HG03060 (cell line): ENCODE measurements around the gene SP2.

Experiments used
- ATAC-seq: cut with Tn5 transposase; IDR thresholded peaks from one replicate; pipeline ENCODE4 v1.9.1; 2021; ENCODE audit warnings: low read depth, moderate number of reproducible peaks; ENCODE audit not compliant: unreplicated experiment

Gene SP2

GRCh38 chr17:47888293-47888692 lies 7.7 kb upstream of the SP2 start:
- no peak for ATAC-seq

DNA sequence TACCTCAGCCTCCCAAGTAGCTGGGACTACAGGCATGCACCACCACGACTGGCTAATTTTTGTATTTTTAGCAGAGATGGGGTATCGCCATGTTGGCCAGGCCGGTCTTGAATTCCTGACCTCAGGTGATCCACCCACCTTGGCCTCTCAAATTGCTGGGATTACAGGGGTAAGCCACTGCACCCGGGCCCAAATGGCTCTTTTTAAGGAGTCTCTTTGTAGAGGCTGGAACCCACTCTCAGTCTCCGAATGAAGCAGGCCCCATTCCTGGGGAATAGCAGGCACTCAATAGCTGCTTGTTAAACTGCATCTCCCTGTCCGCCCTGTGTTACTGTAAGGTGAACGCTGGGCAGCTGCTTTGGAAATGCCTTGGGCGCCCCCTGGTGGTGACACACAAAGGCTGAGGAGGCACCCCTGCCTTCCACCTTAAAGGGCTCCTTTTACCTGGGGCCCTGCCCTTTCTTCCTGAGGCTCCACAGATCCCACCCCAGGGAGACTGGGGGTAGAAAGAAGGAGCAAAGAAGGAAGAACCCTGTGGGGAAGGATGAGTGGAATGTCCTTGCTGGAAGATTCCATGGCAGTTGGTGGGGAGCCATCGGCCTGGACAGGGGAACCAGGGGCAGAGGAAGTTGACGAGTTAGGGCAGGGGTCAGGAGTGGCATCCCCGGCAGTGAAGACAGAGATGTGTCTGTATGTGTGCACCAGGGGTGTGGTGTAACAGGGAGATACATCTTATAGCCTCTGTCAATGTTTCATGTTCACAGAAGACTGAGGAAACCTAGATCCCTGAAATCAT lies 6.1 kb upstream of the SP2 start:
- ATAC-seq, result no peak

DNA sequence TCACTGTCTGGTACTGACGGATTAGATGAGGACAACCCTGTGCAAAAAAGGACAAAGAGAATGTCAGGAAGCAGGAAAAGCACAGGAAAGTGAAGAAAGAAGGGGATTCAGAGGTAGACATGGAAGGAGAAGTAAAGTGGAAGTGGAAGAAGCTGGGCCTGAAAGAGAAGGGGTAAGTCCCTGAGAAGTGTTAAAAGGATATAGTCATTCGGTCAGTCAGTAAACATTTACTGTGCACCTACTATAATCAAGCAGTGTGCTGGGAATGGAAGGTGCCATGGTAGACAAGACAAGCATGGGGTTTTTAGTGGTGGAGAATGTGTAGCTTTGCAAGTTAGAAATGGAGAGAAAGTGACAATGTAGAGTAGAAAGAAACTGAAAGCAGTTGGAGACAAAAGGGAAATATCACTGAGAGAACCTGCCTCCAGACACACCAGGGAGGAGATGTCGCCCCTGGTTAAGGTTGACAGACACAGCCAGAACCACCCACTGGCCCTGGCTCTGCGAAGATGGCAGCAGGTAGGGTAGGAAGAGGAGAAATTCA lies 4.4 kb upstream of the SP2 start:
- no peak for ATAC-seq

DNA sequence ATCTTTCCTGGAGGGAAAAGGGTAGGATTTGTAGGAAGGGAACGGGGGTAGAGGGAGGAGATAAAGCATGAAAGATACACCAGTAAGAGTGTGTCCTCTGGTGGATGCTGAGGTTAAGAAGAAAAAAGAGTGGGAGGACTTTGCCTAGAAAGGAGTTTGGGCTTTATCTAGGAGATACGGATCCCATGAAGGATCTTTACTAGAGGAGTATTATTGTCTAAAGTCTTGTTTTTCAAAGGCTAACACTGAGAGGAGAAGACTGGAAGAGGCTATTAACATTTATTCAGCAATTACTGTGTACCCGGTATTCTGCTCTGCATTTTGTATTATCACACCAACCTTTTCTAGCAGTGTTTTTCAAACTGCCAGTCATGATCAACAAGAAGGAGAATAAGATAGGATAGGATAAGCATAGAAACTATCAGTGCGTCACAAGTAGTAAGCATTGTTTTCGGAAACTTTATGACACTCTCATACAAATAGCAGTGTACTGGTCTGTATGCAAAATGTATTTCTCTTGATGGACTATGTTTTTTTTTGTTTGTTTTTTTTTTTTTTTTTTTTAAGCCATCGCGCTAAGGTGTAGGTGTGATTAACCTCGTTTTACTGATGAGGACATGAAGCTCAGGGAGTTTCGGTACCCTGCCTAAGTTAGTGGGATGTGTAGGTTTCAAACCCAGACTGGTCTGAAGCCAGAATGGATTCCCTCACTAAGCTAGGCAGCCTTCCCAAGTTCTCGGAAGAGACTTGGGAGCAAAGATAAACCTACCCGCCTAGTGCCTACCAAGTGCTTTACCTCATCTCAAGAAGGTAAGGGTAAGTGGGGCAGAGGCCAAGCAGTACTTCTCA lies 1.3 kb upstream of the SP2 start:
- ATAC-seq, result no peak

GRCh38 chr17:47895347-47895855 lies 635 bp upstream of the SP2 start:
- no peak for ATAC-seq

- no peak for ATAC-seq
Measured at GRCh38 chr17:47896672-47897490, 845 bp downstream of the SP2 start.

DNA sequence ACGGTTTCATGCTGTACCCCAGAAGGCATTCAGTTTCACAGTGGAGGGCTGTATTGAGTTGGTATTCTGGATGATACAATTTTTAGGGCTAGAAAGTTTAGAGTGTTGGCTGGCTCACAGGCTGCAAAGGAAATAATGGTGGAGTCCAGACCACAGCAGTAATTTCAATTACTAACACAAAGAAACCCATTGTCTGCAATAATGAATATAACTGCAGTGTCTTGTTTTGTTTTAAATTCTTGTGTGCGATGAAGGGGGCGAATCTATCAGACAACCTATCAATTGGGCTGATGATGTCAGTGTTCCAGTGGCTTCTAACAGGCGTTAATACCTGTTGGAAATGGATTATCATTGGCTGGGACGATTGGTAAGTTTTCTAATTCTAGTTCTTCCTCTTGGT lies 1.5 kb downstream of the SP2 start:
- ATAC-seq, result no peak

DNA sequence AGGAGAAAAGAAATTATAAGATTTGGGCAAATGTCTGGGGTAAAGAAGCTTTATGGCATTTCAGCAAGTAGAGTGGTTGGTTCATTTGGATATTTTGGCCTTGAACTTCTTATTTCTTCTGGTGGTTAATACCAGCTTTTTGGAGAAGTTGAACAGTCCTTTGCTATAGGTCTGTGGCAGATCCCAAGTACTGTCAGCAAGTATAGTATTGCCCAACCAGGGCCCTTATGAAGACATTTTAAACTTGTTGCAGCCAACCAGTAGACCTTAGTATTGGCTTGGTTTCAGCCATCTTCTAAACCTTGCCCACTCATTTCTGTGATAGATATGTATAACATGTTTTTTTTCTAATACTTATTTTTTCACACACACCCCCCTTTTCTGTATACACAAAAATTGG lies 2.2 kb downstream of the SP2 start:
- ATAC-seq, result no peak

DNA sequence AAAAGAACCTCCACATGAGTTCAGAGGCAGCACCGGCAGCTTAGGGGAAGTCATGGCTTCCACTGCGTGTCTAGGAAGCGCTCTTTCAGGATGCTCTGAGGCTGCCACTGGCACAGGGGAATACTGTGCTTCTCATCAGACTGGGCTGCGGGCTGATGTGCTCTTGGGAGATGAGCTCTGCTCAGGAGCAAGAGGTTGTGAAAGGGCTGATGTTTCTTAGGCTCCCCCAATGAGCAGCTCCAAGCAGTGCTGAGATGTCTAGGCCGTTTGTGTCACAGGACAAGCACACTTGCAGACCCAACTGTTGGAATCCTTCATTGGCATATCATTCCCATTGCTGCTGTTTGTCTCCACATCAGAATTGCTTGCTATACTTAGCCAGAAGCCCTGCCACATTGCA lies 3.6 kb downstream of the SP2 start:
- ATAC-seq, result no peak

- ATAC-seq, result no peak
Measured at GRCh38 chr17:47901423-47901822, 5.4 kb downstream of the SP2 start.

- ATAC-seq, result no peak
Measured at GRCh38 chr17:47902039-47902744, 6.2 kb downstream of the SP2 start.

- ATAC-seq, result no peak
Measured at GRCh38 chr17:47905221-47905733, 9.2 kb downstream of the SP2 start.

- no peak for ATAC-seq
Measured at GRCh38 chr17:47906443-47906842, 10.4 kb downstream of the SP2 start.

GRCh38 chr17:47907932-47908562 lies 12.0 kb downstream of the SP2 start:
- ATAC-seq, result no peak

- no peak for ATAC-seq
Measured at GRCh38 chr17:47913050-47913449, 17.0 kb downstream of the SP2 start.

DNA sequence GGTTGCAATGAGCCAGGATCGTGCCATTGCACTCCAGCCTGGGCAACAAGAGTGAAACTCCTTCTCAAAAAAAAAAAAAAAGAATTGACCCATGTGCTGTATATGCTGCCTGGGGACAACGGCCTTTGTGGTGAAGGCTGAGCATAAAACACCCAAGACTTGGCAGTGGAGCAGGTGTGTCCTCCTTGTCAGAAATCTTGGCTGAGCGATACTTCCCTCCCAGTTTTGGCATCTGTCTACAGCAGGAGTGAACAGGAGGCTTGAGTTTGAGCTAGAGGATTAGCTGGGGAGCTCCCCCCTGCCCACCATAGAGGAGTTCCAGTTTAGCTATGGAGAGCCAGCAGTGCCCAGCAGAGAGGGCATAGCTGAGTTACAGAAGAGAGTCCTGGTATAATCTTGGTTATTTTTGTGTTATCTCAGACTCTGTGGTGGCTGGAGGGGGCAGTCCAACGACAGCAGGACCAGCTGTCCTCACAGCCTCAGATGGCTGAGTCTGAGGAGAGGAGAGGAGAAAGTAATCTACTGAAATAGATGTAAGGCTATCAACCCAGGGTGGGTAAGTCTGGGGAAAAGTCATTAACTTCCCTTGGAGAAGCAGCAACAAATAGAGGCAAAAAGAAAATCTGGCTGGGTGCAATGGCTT lies 18.4 kb downstream of the SP2 start:
- no peak for ATAC-seq

GRCh38 chr17:47915776-47916398 lies 19.9 kb downstream of the SP2 start:
- ATAC-seq, result no peak

- no peak for ATAC-seq
Measured at GRCh38 chr17:47916489-47917208, 20.6 kb downstream of the SP2 start.
